GM23248 (cell line): ENCODE data around the gene AGAP2.
A peak's percentile ranks its signal among the peaks of the same experiment; 100 is the strongest.

Experiments
- EZH2 ChIP-seq: fragments of 200-600 bp; sonication (generic); IDR thresholded peaks from 2 replicates; pipeline ENCODE4 v1.6.1; 2018; ENCODE audit warnings: antibody characterized with exemption, mild to moderate bottlenecking; ENCODE audit not compliant: insufficient read depth, poor library complexity, severe bottlenecking
- EZH2phosphoT487 ChIP-seq: fragments of 200-600 bp; sonication (generic); IDR thresholded peaks from 2 replicates; pipeline ENCODE4 v1.6.1; 2018; ENCODE audit warnings: antibody characterized with exemption, moderate library complexity, mild to moderate bottlenecking, low read depth; ENCODE audit not compliant: insufficient read depth

DNA sequence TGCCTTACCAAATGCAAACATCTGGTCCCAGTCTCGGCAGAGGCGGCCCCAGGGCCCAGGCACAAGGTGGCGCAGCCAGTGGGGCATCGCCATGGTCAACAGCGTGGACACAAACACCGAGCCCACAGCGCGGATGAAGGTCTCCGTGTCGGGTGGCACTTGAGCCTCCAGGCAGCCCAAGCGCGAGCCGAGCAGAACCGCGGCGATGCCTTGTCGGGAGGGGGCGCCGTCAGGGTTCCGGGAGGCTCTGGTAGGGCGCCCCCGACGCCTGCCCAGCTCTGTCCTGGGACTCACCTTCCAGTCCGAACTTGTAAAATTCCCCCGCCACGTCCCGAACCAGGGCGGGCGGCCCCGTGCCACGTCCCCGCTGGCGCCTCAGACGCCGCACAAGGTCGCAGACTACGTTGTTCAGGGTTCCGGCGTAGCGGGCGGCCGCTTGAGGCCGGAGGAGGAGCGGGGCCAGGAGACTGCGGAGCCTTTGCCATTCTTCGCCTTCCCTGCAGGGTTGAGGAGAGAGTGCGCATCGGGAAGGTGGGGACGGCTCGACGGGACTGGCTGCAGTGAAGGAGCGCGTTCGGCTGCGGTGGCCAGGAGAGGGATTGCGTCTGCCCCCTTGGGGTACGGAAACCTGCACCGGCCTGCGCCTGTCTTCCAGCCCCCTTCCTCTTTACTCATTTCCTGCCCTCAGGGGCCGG, 26.6 kb upstream of the AGAP2 start:
- peak; percentile 18 for TF ChIP-seq EZH2
- TF ChIP-seq EZH2phosphoT487 = 0 out of 2 replicates have a peak, but pooled peaks have one; percentile 35
